Thoracic aorta (tissue), 2 donors: ENCODE measurements around the gene CDK5. TPM values are rescaled to one million over a fixed set of nuclear protein-coding genes. Genes with fewer than 3 reads are reported as not detected.

Source experiments
- ATAC-seq: fragments of 150-250 bp; one replicate; pipeline ENCODE4 v1.8.0; 2017; ENCODE audit warnings: low read depth; ENCODE audit not compliant: insufficient number of reproducible peaks, low FRiP score
- DNase-seq: peaks from one replicate; pipeline ENCODE4 v3.0.0-alpha.2; 2020; ENCODE audit warnings: low spot score
- H3K27ac ChIP-seq, 2 donors: fragments of 200-600 bp; sonication (generic); 1 replicate in 1 of 2; 2 replicates in 1 of 2; pipeline ENCODE4 v1.5.1; 2016; ENCODE audit warnings: mild to moderate bottlenecking in 2 of 2, moderate library complexity in 2 of 2
- H3K27me3 ChIP-seq: fragments of 200-600 bp; sonication (generic); replicated peaks from 2 replicates; pipeline ENCODE4 v1.6.0; 2016; ENCODE audit warnings: mild to moderate bottlenecking; ENCODE audit not compliant: insufficient read depth
- H3K36me3 ChIP-seq: fragments of 200-600 bp; sonication (generic); one replicate; pipeline ENCODE4 v1.5.1; 2016
- H3K4me1 ChIP-seq, 2 donors: fragments of 200-600 bp; sonication (generic); 1 replicate in 1 of 2; 2 replicates in 1 of 2; pipeline versions ENCODE4 v1.5.1 to v1.6.0; 2016; ENCODE audit warnings: low read depth in 2 of 2, mild to moderate bottlenecking in 1 of 2; ENCODE audit not compliant: control insufficient read depth in 1 of 2
- H3K4me3 ChIP-seq: fragments of 200-600 bp; sonication (generic); 2 replicates; pipeline ENCODE4 v1.5.1; 2016; ENCODE audit warnings: mild to moderate bottlenecking
- H3K9me3 ChIP-seq: fragments of 200-600 bp; sonication (generic); 2 replicates; pipeline ENCODE4 v1.5.1; 2016
- total RNA-seq, 2 donors: library from RNA; depleted of rRNA; stranded (reverse); fragments of >200 nt; gene quantifications; one replicate each; pipeline versions ENCODE4 v1.1.0 to v1.2.3, GENCODE V29; 2016
- TF ChIP-seq, protein P1 (sequence below): fragments of 200-600 bp; sonication (generic); IDR thresholded peaks from one replicate; pipeline ENCODE4 v1.5.1; 2019; ENCODE audit warnings: antibody characterized with exemption

Gene CDK5
- total RNA-seq, 2 donors from 2014 or later, result 1.8 to 3.1 TPM

GRCh38 chr7:151035026-151035717 lies 22.5 kb downstream of the CDK5 start:
- no peaks in the 10 kb centered on the region for H3K9me3 ChIP-seq
- TF ChIP-seq, protein P1, sequence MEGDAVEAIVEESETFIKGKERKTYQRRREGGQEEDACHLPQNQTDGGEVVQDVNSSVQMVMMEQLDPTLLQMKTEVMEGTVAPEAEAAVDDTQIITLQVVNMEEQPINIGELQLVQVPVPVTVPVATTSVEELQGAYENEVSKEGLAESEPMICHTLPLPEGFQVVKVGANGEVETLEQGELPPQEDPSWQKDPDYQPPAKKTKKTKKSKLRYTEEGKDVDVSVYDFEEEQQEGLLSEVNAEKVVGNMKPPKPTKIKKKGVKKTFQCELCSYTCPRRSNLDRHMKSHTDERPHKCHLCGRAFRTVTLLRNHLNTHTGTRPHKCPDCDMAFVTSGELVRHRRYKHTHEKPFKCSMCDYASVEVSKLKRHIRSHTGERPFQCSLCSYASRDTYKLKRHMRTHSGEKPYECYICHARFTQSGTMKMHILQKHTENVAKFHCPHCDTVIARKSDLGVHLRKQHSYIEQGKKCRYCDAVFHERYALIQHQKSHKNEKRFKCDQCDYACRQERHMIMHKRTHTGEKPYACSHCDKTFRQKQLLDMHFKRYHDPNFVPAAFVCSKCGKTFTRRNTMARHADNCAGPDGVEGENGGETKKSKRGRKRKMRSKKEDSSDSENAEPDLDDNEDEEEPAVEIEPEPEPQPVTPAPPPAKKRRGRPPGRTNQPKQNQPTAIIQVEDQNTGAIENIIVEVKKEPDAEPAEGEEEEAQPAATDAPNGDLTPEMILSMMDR, result no peak
- peaks cover 20% of the 10 kb centered on the region for H3K36me3 ChIP-seq
- ATAC-seq (no peak), DNase-seq (no peak)
- no peak overlapping the region for H3K27ac ChIP-seq
- H3K4me3 ChIP-seq, result no peak overlapping the region
- H3K27me3 ChIP-seq, result no peaks in the 10 kb centered on the region
- H3K4me1 ChIP-seq, result peaks cover 11 to 12% of the 10 kb centered on the region in 2 donors

GRCh38 chr7:151034312-151035025 lies 23.2 kb downstream of the CDK5 start:
- Histone ChIP-seq H3K36me3 (peaks cover 20% of the 10 kb centered on the region), H3K27ac (no peak overlapping the region), H3K4me1 (peaks cover 11 to 12% of the 10 kb centered on the region in 2 donors), H3K4me3 (no peak overlapping the region), H3K27me3 (no peaks in the 10 kb centered on the region), H3K9me3 (no peaks in the 10 kb centered on the region)
- TF ChIP-seq, protein P1, result no peak
- DNase-seq (no peak), ATAC-seq (no peak)

GRCh38 chr7:151033864-151034249 lies 23.8 kb downstream of the CDK5 start:
- peaks cover 20% of the 10 kb centered on the region for H3K36me3 ChIP-seq
- TF ChIP-seq, protein P1, result no peak

GRCh38 chr7:151032936-151033863 lies 24.5 kb downstream of the CDK5 start:
- H3K36me3 ChIP-seq, result peaks cover 20% of the 10 kb centered on the region

More at GRCh38 chr7:151033864-151034249, 23.8 kb downstream of the CDK5 start:
- peaks cover 9 to 11% of the 10 kb centered on the region in 2 donors for H3K4me1 ChIP-seq
- H3K27me3 ChIP-seq, result no peaks in the 10 kb centered on the region
- H3K27ac ChIP-seq, result no peak overlapping the region
- no peak for ATAC-seq
- no peak overlapping the region for H3K4me3 ChIP-seq
- no peak for DNase-seq
- H3K9me3 ChIP-seq, result no peaks in the 10 kb centered on the region

More at GRCh38 chr7:151032936-151033863, 24.5 kb downstream of the CDK5 start:
- Histone ChIP-seq H3K4me1 (peaks cover 5 to 7% of the 10 kb centered on the region in 2 donors), H3K27me3 (no peaks in the 10 kb centered on the region), H3K9me3 (no peaks in the 10 kb centered on the region), H3K27ac (no peak overlapping the region), H3K4me3 (no peak overlapping the region)
- DNase-seq (no peak), ATAC-seq (no peak)
- TF ChIP-seq, protein P1, result no peak
